NCI-H1930 (cell line): ENCODE measurements around the gene TMEM92.
"Not testable (repeated sequence)": the region's sequence is repeated elsewhere in the genome, so short reads cannot be mapped to it uniquely, and the experiment has no call there.

Experiments
- DNase-seq, 2 experiments: peaks; one replicate each; lab custom pipeline; 2025; lab: John Stamatoyannopoulos, UW

TMEM92 gene

GRCh38 chr17:50276588-50277356, 2.5 kb downstream of the TMEM92 start:
- DNase-seq: no peak

GRCh38 chr17:50277357-50277754, 3.1 kb downstream of the TMEM92 start:
- no peak for DNase-seq

GRCh38 chr17:50278526-50279180, 4.4 kb downstream of the TMEM92 start:
- no peak for DNase-seq

GRCh38 chr17:50279181-50279526, 4.9 kb downstream of the TMEM92 start:
- no peak for DNase-seq

- DNase-seq: no peak
Observed at GRCh38 chr17:50279639-50280038, 5.4 kb downstream of the TMEM92 start.

DNA sequence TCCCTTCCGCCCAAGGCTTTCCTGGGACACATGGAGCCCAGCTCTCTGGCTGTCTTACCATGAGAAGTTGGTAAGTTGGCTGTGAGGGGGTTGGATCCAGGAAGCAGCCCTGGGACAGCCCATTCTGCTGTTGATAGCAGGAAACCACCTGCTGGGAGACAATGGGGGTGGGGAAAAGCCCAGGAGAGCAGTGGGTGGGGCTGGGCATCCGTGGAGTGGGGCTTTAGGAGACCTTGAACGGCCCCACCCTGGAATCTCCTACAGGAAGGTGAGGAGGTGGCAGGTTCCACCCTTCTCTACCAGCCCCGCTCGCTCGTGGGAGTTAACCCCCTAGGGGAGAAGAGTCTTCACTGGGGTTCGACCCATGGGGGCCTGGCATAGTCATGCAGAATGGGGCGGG, 5.8 kb downstream of the TMEM92 start:
- no peak for DNase-seq

DNA sequence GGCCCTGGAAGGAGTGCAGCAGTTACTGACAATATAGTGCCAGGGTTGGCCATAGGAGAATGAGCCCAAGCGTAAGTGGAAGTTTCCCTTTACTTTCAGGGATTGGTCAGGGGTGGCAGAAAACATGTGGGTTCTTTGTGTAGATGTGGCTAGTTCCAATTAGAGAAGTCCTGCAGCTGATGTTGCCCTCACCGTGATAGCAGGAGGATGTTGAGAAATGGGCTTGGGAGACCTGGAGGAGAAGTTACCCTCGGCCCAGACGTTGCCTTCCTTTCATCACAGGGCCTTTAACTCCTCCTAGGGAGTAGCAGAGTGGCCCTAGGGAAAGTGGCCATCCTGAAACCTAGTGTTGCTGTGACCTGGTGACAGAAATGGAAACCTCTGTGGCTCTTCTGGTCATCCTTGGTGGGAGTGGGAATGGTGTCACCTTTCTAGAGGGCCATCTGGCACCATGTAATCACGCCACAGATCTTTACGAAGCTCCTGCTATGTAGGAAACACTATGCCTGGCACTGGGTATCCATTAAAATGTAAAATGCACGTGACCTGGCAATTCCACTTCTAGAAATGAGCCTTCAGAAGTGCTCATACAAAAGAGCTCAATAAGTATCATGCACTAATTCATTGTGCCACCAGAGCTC, 6.7 kb downstream of the TMEM92 start:
- no peak for DNase-seq

DNA sequence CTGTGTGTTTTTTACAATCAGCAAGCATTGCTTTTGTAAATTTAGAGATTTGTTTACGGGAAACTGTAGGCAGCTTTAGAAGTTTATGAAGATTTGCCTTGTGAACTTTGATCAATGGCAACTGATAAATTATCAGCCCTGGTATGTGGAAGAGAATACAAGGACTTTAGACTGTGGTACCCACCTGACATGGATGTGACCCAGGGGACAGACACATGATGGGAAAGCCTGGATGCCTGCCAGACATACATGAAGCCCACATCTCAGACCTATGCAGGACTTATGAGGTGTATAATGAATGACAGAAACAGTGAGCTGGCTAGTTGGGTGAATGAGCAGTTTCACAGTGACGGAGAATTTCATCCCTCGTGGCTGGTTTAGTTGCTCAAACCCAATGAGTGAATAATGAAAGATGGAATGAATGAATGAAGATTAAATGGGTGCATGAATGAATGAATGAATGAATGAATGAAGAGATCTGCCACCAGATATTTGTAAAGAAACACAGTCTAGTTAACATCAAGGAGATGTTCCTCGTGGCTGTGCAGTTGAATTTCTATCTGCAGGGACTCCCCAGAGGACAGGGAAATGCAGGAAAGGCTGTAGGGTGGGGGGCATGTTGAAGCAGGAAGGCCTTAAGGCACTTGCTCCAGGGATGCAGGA, 7.6 kb downstream of the TMEM92 start:
- DNase-seq: no peak

GRCh38 chr17:50283246-50283645, 9.0 kb downstream of the TMEM92 start:
- no peak for DNase-seq

DNA sequence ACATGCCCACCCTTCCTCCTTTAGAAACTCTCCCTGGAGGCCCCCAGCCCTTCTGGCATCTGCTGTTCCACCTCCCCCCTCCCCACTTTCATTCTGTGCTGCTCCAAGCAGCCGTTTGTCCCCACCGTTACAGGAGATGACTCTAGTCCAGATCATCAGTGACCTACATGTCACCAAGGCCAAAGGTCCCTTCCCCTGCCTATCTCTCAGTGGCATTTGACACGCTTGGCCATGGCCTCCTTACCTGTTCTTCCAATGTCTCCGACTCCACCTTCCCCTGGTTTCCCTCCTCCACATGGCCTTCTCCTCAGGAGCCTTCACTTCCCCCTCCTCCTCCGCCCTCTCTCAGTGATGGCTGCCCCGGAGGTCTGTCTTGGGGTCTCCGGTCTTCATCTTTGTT, 9.4 kb downstream of the TMEM92 start:
- DNase-seq: no peak

DNA sequence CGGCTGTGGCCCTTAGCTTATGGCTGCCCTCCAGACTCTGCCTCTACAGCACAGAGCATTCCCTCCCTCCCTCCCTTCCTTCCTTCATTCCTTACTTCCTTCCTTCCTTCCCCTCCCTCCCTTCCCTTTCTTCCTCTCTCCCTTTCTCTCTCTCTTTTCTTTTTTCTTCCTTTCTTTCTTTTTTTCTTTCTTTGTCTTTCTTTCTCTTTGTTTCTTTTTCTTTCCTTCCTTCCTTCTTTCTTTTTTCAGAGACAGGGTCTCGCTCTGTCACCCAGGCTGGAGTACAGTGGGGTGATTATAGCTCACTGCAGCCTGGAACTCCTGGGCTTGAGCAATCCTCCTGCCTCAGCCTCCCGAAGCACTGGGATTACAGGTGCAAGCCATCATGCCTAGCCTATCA, 11.7 kb downstream of the TMEM92 start:
- DNase-seq: no peak

DNA sequence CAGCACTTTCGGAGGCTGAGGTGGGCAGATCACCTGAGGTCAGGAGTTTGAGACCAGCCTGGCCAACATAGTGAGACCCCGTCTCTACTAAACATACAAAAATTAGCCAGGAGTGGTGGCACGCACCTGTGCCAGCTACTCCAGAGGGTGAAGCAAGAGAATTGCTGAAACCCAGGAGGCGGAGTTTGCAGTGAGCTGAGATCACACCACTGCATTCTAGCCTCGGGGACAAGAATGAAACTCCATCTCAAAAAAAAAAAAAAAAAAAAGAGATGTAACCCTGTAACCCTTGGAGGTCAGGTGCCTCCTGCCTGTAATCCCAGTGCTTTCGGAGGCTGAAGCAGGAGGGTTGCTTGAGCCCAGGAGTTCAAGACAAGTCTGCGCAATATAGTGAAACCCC, 13.0 kb downstream of the TMEM92 start:
- DNase-seq: not testable (repeated sequence)

DNA sequence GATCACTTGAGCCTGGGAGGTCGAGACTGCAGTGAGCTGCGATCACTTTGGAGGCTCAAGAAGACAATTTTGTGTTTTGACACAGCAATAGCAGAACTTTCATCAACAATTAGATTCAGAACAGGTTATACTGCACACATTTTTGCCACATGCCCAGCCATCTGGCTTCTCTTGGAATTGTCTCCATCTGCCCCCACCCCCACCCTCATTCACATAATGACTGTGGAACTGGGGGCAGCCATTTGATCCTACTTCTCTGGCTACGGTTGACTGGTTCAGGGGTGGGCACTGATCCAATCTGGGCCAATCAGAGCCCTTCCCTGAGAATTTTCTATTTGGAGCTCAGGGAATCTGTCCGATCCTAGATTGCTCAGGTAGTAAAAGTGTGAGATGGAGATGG, 14.0 kb downstream of the TMEM92 start:
- no peak for DNase-seq

- DNase-seq: no peak
Observed at GRCh38 chr17:50289278-50289677, 15.0 kb downstream of the TMEM92 start.

GRCh38 chr17:50289991-50290702, 15.9 kb downstream of the TMEM92 start:
- DNase-seq: no peak

- DNase-seq: no peak
Observed at GRCh38 chr17:50290933-50291332, 16.7 kb downstream of the TMEM92 start.

- no peak for DNase-seq
Observed at GRCh38 chr17:50292465-50292864, 18.2 kb downstream of the TMEM92 start.

DNA sequence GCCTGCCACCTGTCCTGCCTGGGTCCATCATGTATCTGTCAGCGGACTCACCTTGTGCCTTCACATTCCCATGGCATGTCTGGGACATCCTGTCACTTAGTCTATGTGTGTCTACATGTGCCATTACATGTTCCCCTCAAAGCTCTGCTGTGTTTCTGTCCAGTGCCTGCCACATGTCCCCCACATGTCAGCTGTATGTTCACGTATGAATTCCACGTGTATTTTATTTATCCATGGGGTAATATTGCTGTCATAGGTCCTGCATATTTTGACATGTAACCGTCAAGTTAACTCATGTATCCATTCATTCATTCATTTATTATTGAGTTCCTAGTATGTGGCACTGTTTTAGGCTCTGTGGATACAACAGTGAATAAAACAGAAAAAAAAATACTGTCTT, 20.8 kb downstream of the TMEM92 start:
- DNase-seq: no peak

GRCh38 chr17:50297407-50297865, 23.2 kb downstream of the TMEM92 start:
- DNase-seq: peak; percentile 32 to 39

- DNase-seq: no peak
Observed at GRCh38 chr17:50298018-50298417, 23.8 kb downstream of the TMEM92 start.

DNA sequence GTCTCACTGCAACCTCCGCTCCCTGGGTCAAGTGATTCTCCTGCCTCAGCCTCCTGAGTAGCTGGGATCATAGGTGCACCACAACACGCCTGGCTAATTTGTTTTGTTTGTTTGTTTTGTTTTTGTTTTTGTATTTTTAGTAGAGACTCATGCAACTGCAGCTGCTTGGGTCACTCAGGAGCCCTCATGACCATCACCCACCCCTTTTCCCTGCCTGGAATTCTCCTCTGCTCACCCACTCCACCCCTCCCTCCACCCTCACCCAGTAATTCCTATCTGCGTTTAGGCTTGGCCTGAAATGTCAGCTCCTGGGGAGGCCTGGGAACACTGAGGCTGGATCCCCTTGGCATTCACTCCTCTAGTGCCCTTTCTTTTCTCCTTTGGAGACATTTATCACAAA, 25.5 kb downstream of the TMEM92 start:
- no peak for DNase-seq

DNA sequence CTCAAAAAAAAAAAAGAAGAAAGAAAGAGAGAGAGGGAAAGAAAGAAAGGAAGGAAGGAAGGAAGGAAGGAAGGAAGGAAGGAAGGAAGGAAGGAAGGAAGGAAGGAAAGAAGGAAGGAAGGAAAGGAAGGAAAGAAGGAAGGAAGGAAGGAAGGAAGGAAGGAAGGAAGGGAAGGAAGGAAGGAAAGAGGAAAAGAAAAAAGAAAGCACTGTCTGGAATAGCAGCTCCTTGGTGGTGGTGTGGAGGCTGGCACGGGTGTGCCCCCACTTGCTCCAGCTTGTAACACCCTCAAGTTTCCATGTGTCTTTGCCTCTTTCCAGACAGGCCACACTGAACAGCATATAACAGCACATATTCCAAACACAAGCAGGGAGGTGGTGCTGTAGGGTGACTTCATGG, 26.6 kb downstream of the TMEM92 start:
- not testable (repeated sequence) for DNase-seq
